SK-N-SH (cell line): ENCODE data around the gene PBX1. TPM values are rescaled to one million over a fixed set of nuclear protein-coding genes. Genes with fewer than 3 reads are reported as not detected.

Experiments used
- CTCF ChIA-PET: fragments of 300-600, 350-600 bp; formaldehyde crosslinking; extraction: SDS; loops from one replicate; lab custom pipeline; 2021; lab: Yijun Ruan, JAX
- POLR2A ChIA-PET: fragments of 350-600 bp; sonication (Branson Sonifier 250); formaldehyde crosslinking; extraction: SDS; loops from one replicate; lab custom pipeline; 2020; ENCODE audit warnings: antibody characterized with exemption, inconsistent platforms; lab: Yijun Ruan, JAX
- DNase-seq: peaks from one replicate; pipeline ENCODE4 v3.0.0; 2012
- H2AFZ ChIP-seq: fragments of 200-600 bp; sonication (generic); 2 replicates; pipeline ENCODE4 v1.8.1; 2016; ENCODE audit warnings: antibody characterized with exemption, mild to moderate bottlenecking, low read depth
- H3F3A ChIP-seq: fragments of 200-600 bp; sonication (generic); replicated peaks from 2 replicates; pipeline ENCODE3; 2016; ENCODE audit warnings: antibody characterized with exemption, mild to moderate bottlenecking; ENCODE audit not compliant: insufficient read depth
- H3K27ac ChIP-seq, 2 experiments: fragments of 200-500 bp in 1 of 2; fragments of 200-600 bp in 1 of 2; sonication (Bioruptor generic) in 1 of 2; sonication (generic), shearing (Covaris generic) in 1 of 2; 2 replicates each; pipeline versions ENCODE4 v1.5.1 to v1.6.1; 2014 to 2016; ENCODE audit warnings: low read depth in 2 of 2, inconsistent platforms in 1 of 2, low read length in 1 of 2, mild to moderate bottlenecking in 1 of 2, mixed read lengths in 1 of 2
- H3K27me3 ChIP-seq: fragments of 200-600 bp; sonication (generic), shearing (Covaris generic); 2 replicates; pipeline ENCODE4 v1.6.1; 2016; ENCODE audit warnings: mixed run types; ENCODE audit not compliant: insufficient read depth
- H3K36me3 ChIP-seq, 2 experiments: fragments of 200-500 bp in 1 of 2; fragments of 200-600 bp in 1 of 2; sonication (Bioruptor generic) in 1 of 2; sonication (generic) in 1 of 2; replicated peaks in 1 of 2; 2 replicates each; pipeline versions ENCODE3 to v1.5.1; 2014 to 2016; ENCODE audit warnings: low read length in 1 of 2, mild to moderate bottlenecking in 1 of 2; ENCODE audit not compliant: insufficient read depth in 2 of 2, control insufficient read depth in 1 of 2
- H3K4me1 ChIP-seq, 2 experiments: fragments of 200-500 bp in 1 of 2; fragments of 200-600 bp in 1 of 2; sonication (Bioruptor generic) in 1 of 2; sonication (generic), shearing (Covaris generic) in 1 of 2; 2 replicates each; pipeline versions ENCODE4 v1.5.1 to v1.6.1; 2014 to 2016; ENCODE audit warnings: low read depth in 1 of 2, low read length in 1 of 2, mixed run types in 1 of 2; ENCODE audit not compliant: insufficient read depth in 2 of 2, control insufficient read depth in 1 of 2
- H3K4me2 ChIP-seq: fragments of 200-600 bp; sonication (generic), shearing (Covaris generic); 2 replicates; pipeline ENCODE4 v1.6.1; 2017; ENCODE audit warnings: mixed run types
- H3K4me3 ChIP-seq, 2 experiments: fragments of 200-500 bp in 1 of 2; fragments of 200-600 bp in 1 of 2; sonication (Bioruptor generic) in 1 of 2; sonication (generic), shearing (Covaris generic) in 1 of 2; 2 replicates each; pipeline versions ENCODE4 v1.5.1 to v1.8.1; 2014 to 2016; ENCODE audit warnings: low read depth in 2 of 2, inconsistent platforms in 1 of 2, low read length in 1 of 2, mild to moderate bottlenecking in 1 of 2, mixed read lengths in 1 of 2, moderate library complexity in 1 of 2
- H3K79me2 ChIP-seq: fragments of 200-600 bp; sonication (generic); 2 replicates; pipeline ENCODE4 v1.8.1; 2017; ENCODE audit warnings: mild to moderate bottlenecking; ENCODE audit not compliant: insufficient read depth
- H3K9ac ChIP-seq: fragments of 200-600 bp; sonication (generic); 2 replicates; pipeline ENCODE4 v1.6.1; 2017; ENCODE audit warnings: mixed run types
- H3K9me2 ChIP-seq: fragments of 200-600 bp; sonication (generic); 2 replicates; pipeline ENCODE4 v1.6.1; 2017; ENCODE audit warnings: mixed run types
- H3K9me3 ChIP-seq: fragments of 200-600 bp; sonication (generic); 2 replicates; pipeline ENCODE4 v1.6.1; 2017; ENCODE audit warnings: mixed run types, mild to moderate bottlenecking, moderate library complexity
- H4K20me1 ChIP-seq: fragments of 200-600 bp; sonication (generic); 2 replicates; pipeline ENCODE4 v1.6.1; 2017; ENCODE audit warnings: mild to moderate bottlenecking, mixed run types; ENCODE audit not compliant: insufficient read depth
- CHD2 ChIP-seq: fragments of 150-350 bp; IDR thresholded peaks from 2 replicates; pipeline ENCODE4 v1.6.1; 2018; ENCODE audit warnings: low read length; ENCODE audit not compliant: partially characterized antibody
- CTCF ChIP-seq: fragments of 200-600 bp; sonication (generic); IDR thresholded peaks from 2 replicates; pipeline ENCODE4 v1.6.1; 2017; ENCODE audit warnings: antibody characterized with exemption, mild to moderate bottlenecking, moderate library complexity
- EZH2phosphoT487 ChIP-seq: fragments of 200-600 bp; sonication (generic); IDR thresholded peaks from 2 replicates; pipeline ENCODE4 v1.6.1; 2017; ENCODE audit warnings: low read depth, mixed run types, mild to moderate bottlenecking, antibody characterized with exemption, moderate library complexity, borderline replicate concordance
- FOXJ3 ChIP-seq: sonication (generic); formaldehyde crosslinking; IDR thresholded peaks from 2 replicates; pipeline ENCODE4 v1.5.1; 2020; ENCODE audit warnings: mild to moderate bottlenecking, missing genetic modification reagents
- GABPA ChIP-seq: IDR thresholded peaks from 2 replicates; pipeline ENCODE4 v1.4.0; 2012; ENCODE audit warnings: low read depth, mild to moderate bottlenecking
- GATA2 ChIP-seq: sonication (generic); formaldehyde crosslinking; IDR thresholded peaks from 2 replicates; pipeline ENCODE4 v1.5.0; 2020; ENCODE audit warnings: mild to moderate bottlenecking, missing genetic modification reagents
- JUND ChIP-seq: IDR thresholded peaks from 2 replicates; pipeline ENCODE4 v1.4.0; 2012
- MAX ChIP-seq: IDR thresholded peaks from 2 replicates; pipeline ENCODE4 v1.4.0; 2012; ENCODE audit warnings: low read depth
- MXI1 ChIP-seq: IDR thresholded peaks from 2 replicates; pipeline ENCODE4 v1.6.1; 2012; ENCODE audit warnings: mild to moderate bottlenecking, low read depth, low read length, improper control_type of control experiment
- NFIC ChIP-seq: IDR thresholded peaks from 2 replicates; pipeline ENCODE4 v1.4.0; 2012; ENCODE audit warnings: borderline replicate concordance
- NRF1 ChIP-seq: IDR thresholded peaks from 2 replicates; pipeline ENCODE4 v1.6.1; 2012; ENCODE audit warnings: low read depth, mild to moderate bottlenecking, low read length
- RAD21 ChIP-seq: IDR thresholded peaks from 2 replicates; pipeline ENCODE4 v1.6.1; 2012; ENCODE audit warnings: mild to moderate bottlenecking, low read length
- RFX5 ChIP-seq: IDR thresholded peaks from 2 replicates; pipeline ENCODE4 v1.6.1; 2012; ENCODE audit warnings: mild to moderate bottlenecking, improper control_type of control experiment, low read length
- SIN3A ChIP-seq: IDR thresholded peaks from 2 replicates; pipeline ENCODE4 v1.6.1; 2012; ENCODE audit warnings: low read depth, mild to moderate bottlenecking, low read length, moderate library complexity, borderline replicate concordance
- SMC3 ChIP-seq: IDR thresholded peaks from 2 replicates; pipeline ENCODE4 v1.6.1; 2012; ENCODE audit warnings: low read depth, low read length, improper control_type of control experiment
- TCF12 ChIP-seq: IDR thresholded peaks from 2 replicates; pipeline ENCODE4 v1.4.0; 2012
- YY1 ChIP-seq: IDR thresholded peaks from 2 replicates; pipeline ENCODE4 v1.4.0; 2012; ENCODE audit warnings: low read depth, mild to moderate bottlenecking
- ZBTB33 ChIP-seq: IDR thresholded peaks from 2 replicates; pipeline ENCODE4 v1.4.0; 2012; ENCODE audit warnings: low read depth, borderline replicate concordance
- WGBS: methylation state at CpG from one replicate; pipeline ENCODE4 v1.1.6; 2017; ENCODE audit warnings: low lambda C conversion rate; 5-methylcytosine and 5-hydroxymethylcytosine counted together
- polyA plus RNA-seq, 3 experiments: library from polyadenylated mRNA; depleted of rRNA; stranded (reverse); fragments of >200 nt; gene quantifications; 2 replicates each; pipeline ENCODE4 v1.2.3, GENCODE V29; 2012

Gene PBX1
- polyA plus RNA-seq, 1 of the 3 experiments (the other 2 are of a cell fraction), result 27.0 TPM

GRCh38 chr1:164728719-164729118 is 169.7 kb downstream of the PBX1 start:
- H3K36me3 ChIP-seq, result no peaks in the 10 kb centered on the region
- POLR2A ChIA-PET, result no interaction called here
- CTCF ChIA-PET, result interaction anchor here (0.8 kb wide), 1 partner anchor 46 kb away, joined by 3 read pairs; no protein-coding TSS in a partner anchor
- H2AFZ ChIP-seq, result no peak overlapping the region
- H3K9ac ChIP-seq, result no peak overlapping the region
- H3F3A ChIP-seq, result no peaks in the 10 kb centered on the region
- no peaks in the 10 kb centered on the region for H3K9me2 ChIP-seq
- no peaks in the 10 kb centered on the region for H3K27me3 ChIP-seq
- H3K27ac ChIP-seq, result no peak overlapping the region
- no peak overlapping the region for H3K4me2 ChIP-seq
- DNase-seq, result no peak
- H3K9me3 ChIP-seq, result no peaks in the 10 kb centered on the region
- peaks cover 12 to 20% of the 10 kb centered on the region in 2 experiments for H3K4me1 ChIP-seq
- no peaks in the 10 kb centered on the region for H3K79me2 ChIP-seq
- H4K20me1 ChIP-seq, result no peaks in the 10 kb centered on the region
- TF ChIP-seq ZBTB33, result no peak
- no peak for TF ChIP-seq NFIC
- no peak for TF ChIP-seq CTCF
- TF ChIP-seq SIN3A, result no peak
- WGBS, result 93% methylated on average over 5 of the region's 5 CpGs
- no peak overlapping the region for H3K4me3 ChIP-seq

- Histone ChIP-seq H3K27ac (no peak overlapping the region), H2AFZ (no peak overlapping the region), H3K4me1 (peaks cover 10 to 13% of the 10 kb centered on the region in 2 experiments), H3K36me3 (no peaks in the 10 kb centered on the region), H3K9me3 (no peaks in the 10 kb centered on the region), H3F3A (peaks cover 9% of the 10 kb centered on the region), H3K4me3 (no peak overlapping the region), H3K27me3 (no peaks in the 10 kb centered on the region), H4K20me1 (no peaks in the 10 kb centered on the region), H3K79me2 (no peaks in the 10 kb centered on the region), H3K9ac (no peak overlapping the region), H3K9me2 (no peaks in the 10 kb centered on the region), H3K4me2 (no peak overlapping the region)
- 91% methylated on average over 11 of the region's 11 CpGs for WGBS
- DNase-seq, result no peak
- CTCF ChIA-PET, result interaction anchor here (0.8 kb wide), 1 partner anchor 24 kb away, joined by 3 read pairs; no protein-coding TSS in a partner anchor
- POLR2A ChIA-PET, result no interaction called here
- no peak for TF ChIP-seq TCF12
- TF ChIP-seq NRF1, result no peak
- TF ChIP-seq SMC3, result no peak
- TF ChIP-seq NFIC, result no peak
- TF ChIP-seq CHD2, result no peak
- no peak for TF ChIP-seq YY1
- TF ChIP-seq JUND, result no peak
- TF ChIP-seq GABPA, result no peak
- TF ChIP-seq EZH2phosphoT487, result no peak
- TF ChIP-seq MAX, result no peak
- TF ChIP-seq FOXJ3 (CRISPR knock-in tag), result no peak
- no peak for TF ChIP-seq MXI1
- no peak for TF ChIP-seq ZBTB33
- TF ChIP-seq RFX5, result no peak
- TF ChIP-seq GATA2 (CRISPR knock-in tag), result no peak
- no peak for TF ChIP-seq RAD21
These were observed 172.3 kb downstream of the PBX1 start for GRCh38 chr1:164731161-164731876.
